ENCODE data around the gene PAQR7. TPM values are rescaled to one million over a fixed set of nuclear protein-coding genes. Genes with fewer than 3 reads are reported as not detected.

The PAQR7 gene
- total RNA-seq, 3 donors from 2014 or later (not counting 1 experiment from before 2014, with no cell fraction given): 2.9 to 3.6 (median 3.0) TPM

DNA sequence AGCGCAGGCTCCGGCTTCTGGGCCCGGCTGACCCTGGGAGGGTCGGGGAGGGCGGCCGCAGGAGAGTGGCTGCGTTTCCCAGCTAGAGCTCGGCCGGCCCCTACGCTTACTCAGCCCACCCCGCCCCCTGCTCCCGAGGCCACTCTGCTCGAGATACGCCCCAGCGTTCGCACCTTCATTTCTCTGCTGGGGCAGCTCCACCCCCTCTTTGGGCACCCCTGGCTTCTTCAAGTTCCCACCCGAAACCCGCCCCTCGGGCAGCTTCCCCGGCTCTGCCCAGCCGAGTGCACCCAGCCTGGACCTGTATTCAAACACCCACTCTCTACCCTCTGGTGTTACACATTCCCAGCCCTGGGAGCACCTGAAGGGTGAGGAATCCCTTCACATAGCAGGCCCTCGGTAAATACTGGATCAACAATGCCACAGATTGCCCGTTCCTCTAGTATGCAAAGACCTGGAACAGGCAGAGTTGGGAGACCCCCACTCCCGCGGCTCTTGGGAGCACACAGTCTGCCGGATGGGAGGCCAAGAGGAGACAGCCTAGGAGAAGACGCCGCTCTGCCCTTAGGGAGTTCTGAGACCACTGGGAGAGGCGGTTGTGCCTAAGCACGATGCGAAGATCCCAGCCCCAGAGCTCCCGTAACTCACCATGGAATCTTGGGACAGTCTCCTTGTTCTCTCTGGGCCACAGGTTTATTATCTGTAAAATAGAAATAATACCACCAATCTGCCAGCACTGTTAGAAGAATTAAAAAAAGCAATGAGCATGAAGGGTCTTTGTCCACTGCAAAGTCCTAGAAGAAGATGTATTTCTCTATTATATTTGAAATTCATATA, 566 bp upstream of the PAQR7 start:
- no peaks in the 10 kb centered on the region for H3K27me3 Mint-ChIP-seq (ENCODE audit: low read depth in 2 of 2)
- intact Hi-C loops (cut with micrococcal nuclease): no loop called here
- peak; percentile 57 to 59 (median 58) for ATAC-seq
- H3K4me3 Mint-ChIP-seq: peak overlapping the region; percentile 79
- H3K9me3 ChIP-seq (ENCODE audit: control insufficient read depth, insufficient read depth, low read length): no peaks in the 10 kb centered on the region
- peak overlapping the region; percentile 33 for H3K27ac ChIP-seq (ENCODE audit: low read length)
- H3K4me1 Mint-ChIP-seq: peaks cover 0 to 16% of the 10 kb centered on the region in 2 donors
- no peaks in the 10 kb centered on the region for H3K36me3 Mint-ChIP-seq
- no peak for TF ChIP-seq CTCF (IDR thresholded peaks at IDR 0.05)
- no peak for DNase-seq
- no peaks in the 10 kb centered on the region for H3K9me3 Mint-ChIP-seq
- no peaks in the 10 kb centered on the region for H3K36me3 ChIP-seq (ENCODE audit: control insufficient read depth, insufficient read depth, low read length)
- WGBS (ENCODE audit: insufficient coverage): 33% methylated on average over 32 of the region's 32 CpGs
- H3K27ac Mint-ChIP-seq: peak overlapping the region in 1 of 2 donors; percentile 86
- no peaks in the 10 kb centered on the region for H3K27me3 ChIP-seq (ENCODE audit: control insufficient read depth, insufficient read depth, low read length)
- H3K4me3 ChIP-seq (ENCODE audit: low read length): peak overlapping the region; percentile 58
- H3K4me1 ChIP-seq (ENCODE audit: control insufficient read depth, insufficient read depth, low read length): peaks cover 18% of the 10 kb centered on the region

GRCh38 chr1:25874635-25875153, 814 bp downstream of the PAQR7 start:
- Histone ChIP-seq H3K9me3 (ENCODE audit: control insufficient read depth, insufficient read depth, low read length) (no peaks in the 10 kb centered on the region), H3K4me1 (ENCODE audit: control insufficient read depth, insufficient read depth, low read length) (peaks cover 18% of the 10 kb centered on the region), H3K4me3 (ENCODE audit: low read length) (peak overlapping the region; percentile 52), H3K27ac (ENCODE audit: low read length) (no peak overlapping the region), H3K27me3 (ENCODE audit: control insufficient read depth, insufficient read depth, low read length) (no peaks in the 10 kb centered on the region), H3K36me3 (ENCODE audit: control insufficient read depth, insufficient read depth, low read length) (no peaks in the 10 kb centered on the region)
- H3K36me3 Mint-ChIP-seq: no peaks in the 10 kb centered on the region
- H3K27ac Mint-ChIP-seq: peak overlapping the region in 1 of 2 donors; percentile 86
- DNase-seq (peak in 1 of 2 donors; percentile 38), ATAC-seq (no peak)
- peak overlapping the region; percentile 83 for H3K4me3 Mint-ChIP-seq
- H3K9me3 Mint-ChIP-seq: no peaks in the 10 kb centered on the region
- no peaks in the 10 kb centered on the region for H3K27me3 Mint-ChIP-seq (ENCODE audit: low read depth in 2 of 2)
- no peak for TF ChIP-seq CTCF (IDR thresholded peaks at IDR 0.05)
- WGBS (ENCODE audit: insufficient coverage): 31% methylated on average over 8 of the region's 8 CpGs
- intact Hi-C loops (cut with micrococcal nuclease): no loop called here
- peaks cover 0 to 16% of the 10 kb centered on the region in 2 donors for H3K4me1 Mint-ChIP-seq

DNA sequence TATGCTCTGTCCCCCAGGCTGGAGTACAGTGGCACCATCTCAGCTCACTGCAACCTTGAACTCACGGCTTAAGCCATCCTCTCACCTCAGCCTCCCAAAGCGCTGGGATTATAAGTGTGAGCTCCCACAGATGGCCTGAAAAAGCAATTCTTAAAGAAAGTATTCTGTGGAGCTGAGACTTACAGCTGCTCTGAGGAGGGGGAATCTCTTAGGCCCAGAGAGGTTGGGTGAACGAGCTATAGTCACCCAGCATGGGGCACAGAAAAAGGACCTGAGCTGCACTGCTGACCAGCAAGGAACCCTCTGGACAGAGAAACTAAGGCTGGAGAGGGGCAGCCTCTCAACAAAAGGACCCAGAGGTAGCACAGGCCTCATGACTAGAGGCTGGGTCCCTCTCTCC, 1.3 kb downstream of the PAQR7 start:
- intact Hi-C loops (cut with micrococcal nuclease): no loop called here
- TF ChIP-seq CTCF (IDR thresholded peaks at IDR 0.05): no peak
- Histone ChIP-seq H3K27me3 (ENCODE audit: control insufficient read depth, insufficient read depth, low read length) (no peaks in the 10 kb centered on the region), H3K4me3 (ENCODE audit: low read length) (no peak overlapping the region), H3K36me3 (ENCODE audit: control insufficient read depth, insufficient read depth, low read length) (no peaks in the 10 kb centered on the region), H3K27ac (ENCODE audit: low read length) (no peak overlapping the region), H3K4me1 (ENCODE audit: control insufficient read depth, insufficient read depth, low read length) (peaks cover 18% of the 10 kb centered on the region), H3K9me3 (ENCODE audit: control insufficient read depth, insufficient read depth, low read length) (no peaks in the 10 kb centered on the region)
- 96% methylated on average over 3 of the region's 3 CpGs for WGBS (ENCODE audit: insufficient coverage)
- Mint-ChIP-seq H3K27me3 (ENCODE audit: low read depth in 2 of 2) (no peaks in the 10 kb centered on the region), H3K9me3 (no peaks in the 10 kb centered on the region), H3K4me1 (peaks cover 0 to 16% of the 10 kb centered on the region in 2 donors), H3K4me3 (no peak overlapping the region), H3K27ac (no peak overlapping the region), H3K36me3 (no peaks in the 10 kb centered on the region)
- no peak for DNase-seq
- no peak for ATAC-seq
